Globus pallidus (tissue), 1 donor: ENCODE results near the gene PKD1.
"Not testable (repeated sequence)": the region's sequence is repeated elsewhere in the genome, so short reads cannot be mapped to it uniquely, and the experiment has no call there.

Experiments
- DNase-seq: peaks from one replicate; pipeline ENCODE4 v3.0.0-alpha.2; 2015; ENCODE audit warnings: low spot score

Gene PKD1

DNA sequence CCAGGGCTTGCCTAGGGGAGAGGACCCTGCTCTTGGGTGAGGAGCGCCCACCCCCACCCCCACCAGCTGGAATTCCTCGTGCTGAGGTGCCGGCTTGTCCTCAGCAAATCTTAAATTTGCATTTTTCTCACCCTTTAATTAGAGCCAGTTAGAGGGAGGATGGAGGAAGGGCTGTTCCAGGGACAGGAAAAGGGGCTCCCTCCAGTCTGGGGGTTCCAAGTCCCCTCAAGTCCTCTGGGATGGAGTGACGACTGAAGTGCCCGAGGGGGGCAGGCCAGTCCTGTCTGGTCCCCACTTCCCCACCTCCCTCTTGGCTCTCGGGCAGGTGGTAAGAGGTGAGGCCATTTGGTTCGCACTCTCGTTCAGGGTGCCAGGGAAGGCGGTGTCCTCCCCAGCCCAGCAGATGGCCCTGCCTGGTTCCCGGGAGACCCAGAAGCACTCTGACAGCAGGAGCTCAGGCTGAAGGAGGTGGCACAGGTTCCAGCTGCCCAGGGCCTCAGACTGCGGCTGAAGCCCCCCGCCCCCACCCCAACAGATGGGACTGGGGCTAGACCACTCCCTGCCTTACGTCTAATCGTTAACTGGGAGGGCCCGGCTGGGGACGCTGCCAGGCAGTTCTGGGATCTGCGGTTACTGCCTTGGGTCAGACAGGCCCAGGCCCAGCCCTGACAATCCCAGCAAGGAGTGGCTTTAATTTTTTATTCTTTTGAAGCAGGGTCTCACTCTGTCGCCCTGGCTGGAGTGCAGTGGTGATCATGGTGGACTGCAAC lies 14.9 kb upstream of the PKD1 start:
- no peak for DNase-seq

DNA sequence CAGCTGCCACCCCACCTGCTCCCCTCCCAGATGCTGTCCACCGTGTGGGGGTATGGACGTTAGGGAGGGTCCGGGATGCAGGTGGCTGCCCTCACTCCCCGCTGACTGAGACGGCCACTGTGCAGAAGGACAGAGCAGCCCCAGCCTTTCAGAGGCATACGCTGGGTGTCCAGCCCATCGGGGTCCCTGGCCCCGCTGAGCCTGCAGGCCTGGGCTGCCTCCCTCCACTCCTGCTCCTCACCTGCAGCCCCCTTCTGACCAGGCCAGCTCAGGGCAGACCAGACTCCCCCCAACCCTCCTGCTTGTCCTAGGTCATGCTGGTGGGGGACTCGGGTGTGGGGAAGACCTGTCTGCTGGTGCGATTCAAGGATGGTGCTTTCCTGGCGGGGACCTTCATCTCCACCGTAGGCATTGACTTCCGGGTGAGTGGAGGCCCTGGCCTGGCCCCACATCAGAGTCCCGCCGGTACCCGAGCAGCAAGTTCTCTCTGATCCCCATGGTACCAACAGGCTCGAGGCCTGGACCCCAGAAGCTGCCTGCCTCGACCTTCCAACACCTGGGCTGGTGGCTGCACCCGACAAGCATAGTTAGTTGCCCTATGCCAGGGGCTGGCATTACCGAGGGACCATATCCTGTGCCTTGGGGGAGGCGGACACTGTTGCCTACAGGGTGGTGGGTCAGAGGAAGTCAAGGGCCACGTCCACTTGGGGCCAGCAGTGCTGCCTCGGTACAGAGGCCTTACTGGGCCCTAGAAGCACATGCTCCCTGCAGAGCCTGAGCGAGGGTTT lies 14.1 kb upstream of the PKD1 start:
- DNase-seq: no peak

DNA sequence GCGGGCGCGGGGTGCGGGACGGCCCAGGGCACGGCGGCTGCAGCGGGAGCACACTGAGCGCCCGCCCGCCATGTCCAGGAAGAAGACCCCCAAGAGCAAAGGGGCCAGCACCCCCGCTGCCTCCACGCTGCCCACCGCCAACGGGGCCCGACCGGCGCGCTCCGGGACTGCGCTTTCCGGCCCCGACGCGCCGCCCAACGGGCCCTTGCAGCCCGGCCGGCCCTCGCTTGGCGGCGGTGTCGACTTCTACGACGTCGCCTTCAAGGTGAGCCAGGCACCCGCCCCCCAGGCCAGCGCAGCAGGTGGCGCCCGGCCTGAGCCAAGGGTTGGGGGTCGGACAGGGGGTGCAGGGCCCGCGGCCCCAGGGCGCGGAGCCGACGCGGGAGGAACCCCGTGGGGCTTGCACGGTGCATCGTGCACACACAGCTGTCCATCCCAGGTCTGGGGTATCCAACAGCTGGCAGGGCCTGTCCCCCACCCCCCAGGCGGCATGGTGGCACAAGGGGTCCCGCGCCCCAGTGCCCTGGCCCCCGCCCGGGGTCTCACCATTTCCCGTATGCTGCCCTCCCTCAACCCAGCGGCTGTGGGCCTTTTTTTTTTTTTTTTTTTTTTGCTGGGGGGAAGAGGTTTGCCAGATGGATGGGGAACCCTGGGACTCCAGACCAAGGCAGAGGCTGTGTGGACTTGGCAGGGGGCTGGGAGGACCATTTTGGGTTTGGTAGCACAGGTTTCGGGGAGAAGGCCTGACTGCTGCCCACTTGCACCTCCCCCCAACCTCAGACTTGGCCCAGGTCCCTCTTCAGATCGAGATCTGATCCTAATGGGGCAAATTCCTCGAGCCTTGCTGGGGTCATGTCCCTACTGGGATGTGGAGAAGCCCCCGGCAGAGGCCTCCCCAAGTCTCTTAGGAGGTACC lies 13.3 kb upstream of the PKD1 start:
- no peak for DNase-seq

DNA sequence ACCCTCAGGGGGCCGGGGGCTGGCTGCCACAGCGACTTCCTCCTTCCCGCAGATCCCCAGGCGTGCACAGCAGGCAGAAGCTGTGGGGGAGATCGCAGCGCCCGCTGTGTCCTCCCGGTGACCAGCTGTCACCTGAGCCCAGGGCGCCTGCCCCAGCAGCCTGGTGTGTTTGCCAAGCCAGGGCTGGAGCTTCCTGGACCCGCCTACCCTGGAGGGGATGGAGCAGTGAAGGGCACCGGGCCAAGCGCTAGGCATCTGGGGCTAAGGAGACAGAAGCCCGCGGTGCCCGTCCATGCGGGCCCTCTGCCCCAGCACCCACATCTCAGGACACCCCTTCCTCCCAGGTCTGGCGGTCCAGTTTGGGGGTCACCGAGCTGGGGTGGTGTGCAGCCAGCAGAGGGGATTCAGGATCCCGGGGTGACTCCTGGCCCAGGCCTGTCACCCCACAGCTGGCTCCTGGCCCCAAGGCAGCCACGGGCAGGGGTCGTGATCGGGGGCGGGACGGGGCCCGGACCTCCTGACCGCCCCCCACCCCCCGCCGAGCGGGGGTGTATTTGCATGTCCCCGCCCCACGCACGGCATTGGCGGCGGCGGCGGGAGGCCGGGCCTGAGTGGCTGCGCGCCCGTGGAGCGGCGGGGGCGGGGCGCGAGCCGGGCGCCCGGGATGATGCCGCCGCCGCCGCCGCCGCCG lies 12.4 kb upstream of the PKD1 start, which contains the start of gene RAB26:
Gene RAB26, plus strand, starts transcription at position 645 of the 691 bp plus-strand sequence. CDS start 159 bp downstream, outside the sequence.
- peak; percentile 70 for DNase-seq

DNA sequence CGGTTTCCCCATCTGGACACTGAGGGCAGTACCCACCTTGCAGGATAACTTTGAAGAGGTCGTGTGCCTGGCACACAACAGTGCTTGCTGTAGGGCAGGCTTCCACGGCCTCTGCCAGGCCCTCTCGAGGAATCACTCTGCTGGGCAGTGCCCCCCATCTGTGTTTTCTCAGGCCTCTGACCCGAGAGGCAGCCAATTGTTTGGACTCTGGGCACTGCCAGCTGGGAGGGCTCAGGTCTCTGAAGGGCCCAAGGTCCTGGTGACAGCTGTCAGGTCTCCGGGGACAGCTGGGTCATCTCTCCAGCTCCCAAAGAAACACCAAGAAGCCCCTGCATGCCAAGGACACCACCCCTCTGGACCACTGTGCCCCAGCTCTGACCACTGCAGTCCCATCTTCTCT lies 11.7 kb upstream of the PKD1 start:
- DNase-seq: no peak

DNA sequence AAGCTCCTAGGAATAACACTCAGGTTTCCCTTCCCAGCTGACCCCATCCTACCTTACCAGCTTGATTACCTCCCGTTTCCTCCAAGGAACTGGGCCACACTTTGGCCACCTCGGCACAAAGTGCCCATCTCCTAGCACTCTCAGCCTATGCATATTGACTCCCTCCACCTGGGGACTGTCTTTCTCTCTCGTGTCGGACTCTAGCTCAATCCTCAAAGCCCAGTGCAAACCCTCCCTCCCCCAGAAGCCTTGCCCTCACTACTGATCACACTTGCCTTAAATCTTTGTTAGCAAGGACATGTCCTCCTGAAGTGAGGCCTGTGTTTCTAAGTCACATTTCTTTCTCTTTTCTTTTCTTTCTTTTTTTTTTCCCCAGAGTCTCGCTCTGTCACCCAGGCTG lies 10.1 kb upstream of the PKD1 start:
- DNase-seq: no peak

DNA sequence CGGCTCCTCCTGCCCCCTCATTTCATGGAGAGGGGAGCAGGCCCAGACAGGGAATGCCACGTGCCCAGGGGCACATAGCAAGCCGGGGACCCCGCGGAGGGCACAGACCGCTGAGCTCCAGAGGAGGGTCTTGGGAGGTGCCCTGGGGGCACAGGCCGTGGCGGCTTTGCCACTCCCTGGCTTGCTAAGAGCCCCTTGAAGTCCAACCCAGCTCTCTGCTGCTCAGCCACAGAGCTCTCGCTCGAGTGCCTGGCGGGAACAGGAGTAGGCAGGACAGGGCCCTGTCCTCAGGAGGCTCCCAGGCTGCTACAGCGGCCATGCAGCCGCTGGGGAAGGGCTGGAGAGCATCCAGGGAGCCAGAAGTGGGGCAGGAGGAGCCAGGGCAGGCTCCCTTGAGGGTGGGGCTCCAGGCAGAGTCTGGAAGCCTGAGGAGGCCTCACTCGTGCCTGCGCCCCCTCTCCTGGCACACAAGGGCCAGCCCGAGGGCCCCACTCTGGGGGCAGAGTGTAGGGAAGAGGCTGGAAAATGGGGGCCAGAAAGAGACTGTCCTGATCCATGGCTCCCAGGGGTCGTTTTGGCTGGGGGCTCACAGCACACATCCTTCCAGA lies 8.3 kb upstream of the PKD1 start:
- no peak for DNase-seq

DNA sequence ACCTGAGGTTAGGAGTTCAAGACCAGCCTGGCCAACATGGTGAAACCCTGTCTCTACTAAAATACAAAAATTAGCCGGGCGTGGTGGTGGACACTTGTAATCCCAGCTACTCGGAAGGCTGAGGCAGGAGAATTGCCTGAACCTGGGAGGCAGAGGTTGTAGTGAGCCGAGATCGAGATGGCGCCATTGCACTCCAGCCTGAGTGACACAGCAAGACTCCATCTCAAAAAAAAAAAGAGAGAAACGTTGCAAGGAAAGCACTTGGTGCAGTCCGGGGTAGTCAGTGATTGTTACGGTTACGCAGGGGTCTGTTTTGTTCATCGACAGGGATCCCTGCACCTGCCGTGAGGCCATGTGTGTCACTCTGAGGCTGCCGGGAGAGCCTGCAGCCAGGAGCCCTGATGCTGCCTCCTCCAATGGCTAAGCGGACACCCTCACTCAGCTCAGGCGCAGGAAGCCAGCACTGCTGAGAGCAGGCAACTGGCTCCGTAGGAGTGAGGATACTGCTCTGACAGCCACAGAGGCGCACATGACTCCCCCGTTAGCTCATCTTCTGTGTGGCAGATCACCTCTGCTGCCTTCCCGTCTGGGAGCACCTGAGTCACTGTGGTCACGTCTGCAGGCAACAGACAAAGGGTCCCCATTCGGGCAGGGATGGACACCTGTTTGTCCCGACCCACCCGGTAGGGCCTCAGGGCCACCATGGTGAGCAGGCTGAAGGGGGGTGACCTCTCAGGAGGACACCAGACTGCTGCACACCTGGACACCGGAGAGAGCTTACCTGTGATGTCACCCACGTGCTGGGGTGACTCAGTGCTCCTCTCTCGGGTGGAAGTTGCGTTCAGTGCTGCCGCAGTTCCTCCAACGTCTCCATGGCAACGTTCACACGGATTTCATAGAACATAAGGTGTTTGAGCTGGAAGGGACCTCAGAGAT lies 7.5 kb upstream of the PKD1 start:
- no peak for DNase-seq

DNA sequence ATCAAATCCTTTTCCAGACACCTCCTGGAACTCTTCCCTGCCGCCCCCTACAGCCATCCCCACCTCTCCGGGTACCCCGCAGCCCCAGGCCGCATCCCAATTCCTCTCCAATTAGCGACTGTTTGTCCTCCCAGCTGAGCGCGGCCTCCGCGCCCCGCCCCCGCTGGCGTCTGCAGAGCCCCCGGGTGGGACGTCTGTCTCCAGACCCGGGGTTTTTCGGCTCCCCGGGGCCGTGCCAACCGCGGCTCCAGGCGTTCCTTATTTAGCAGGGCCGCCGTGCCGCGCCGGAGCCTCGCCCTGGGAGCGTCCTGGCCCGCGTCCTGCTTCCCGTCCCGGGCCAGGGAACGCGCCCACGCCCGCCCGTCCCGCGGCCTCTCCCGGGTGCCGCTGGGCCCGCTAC lies 627 bp downstream of the PKD1 start:
- not testable (repeated sequence) for DNase-seq

DNA sequence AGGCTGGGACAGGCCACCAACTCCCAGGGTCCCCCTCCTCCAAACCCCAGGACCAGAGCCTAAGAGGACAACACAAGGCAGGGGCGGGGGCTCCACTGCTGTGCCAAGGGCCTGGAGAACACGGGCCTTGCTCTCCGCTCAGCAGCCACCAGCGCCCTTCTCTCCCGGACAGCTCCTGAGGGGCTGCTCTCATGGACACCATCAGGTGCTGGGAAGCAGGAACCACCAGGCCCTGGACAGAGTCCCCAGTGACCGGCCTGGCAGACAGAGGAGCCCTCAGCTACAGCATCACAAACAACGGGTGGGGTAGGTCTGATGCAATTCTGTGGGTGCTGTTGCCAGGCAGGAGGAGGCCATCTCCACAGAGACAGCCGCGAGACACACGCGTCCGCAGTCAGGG lies 1.9 kb downstream of the PKD1 start:
- DNase-seq: not testable (repeated sequence)

DNA sequence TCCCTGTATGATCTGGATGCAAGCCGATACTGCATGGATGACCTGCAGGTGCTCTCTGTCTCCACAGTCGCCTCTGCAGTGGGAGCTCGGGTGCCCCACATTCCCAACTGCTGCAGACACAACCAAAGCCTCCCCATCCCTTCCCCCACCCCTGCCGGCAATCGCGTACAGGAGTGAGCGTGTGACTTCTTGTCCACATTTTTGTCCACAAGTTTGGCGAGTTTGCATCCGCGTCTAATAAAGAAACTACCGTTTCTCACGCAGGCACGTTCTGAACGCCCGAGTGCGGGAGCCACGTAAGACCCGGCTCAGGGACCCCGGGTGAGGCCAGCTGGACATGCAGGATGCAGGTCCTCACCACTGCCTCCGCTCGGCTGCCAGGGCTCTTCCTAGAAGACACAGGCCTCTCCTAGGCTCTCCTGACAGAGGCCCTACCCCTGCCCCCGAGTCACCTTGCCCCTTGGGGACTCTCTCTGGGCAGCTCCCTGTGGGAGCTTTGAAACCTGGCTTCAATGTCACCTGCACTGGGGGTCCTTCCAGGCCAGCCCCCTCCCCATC lies 5.7 kb downstream of the PKD1 start:
- DNase-seq: not testable (repeated sequence)

DNA sequence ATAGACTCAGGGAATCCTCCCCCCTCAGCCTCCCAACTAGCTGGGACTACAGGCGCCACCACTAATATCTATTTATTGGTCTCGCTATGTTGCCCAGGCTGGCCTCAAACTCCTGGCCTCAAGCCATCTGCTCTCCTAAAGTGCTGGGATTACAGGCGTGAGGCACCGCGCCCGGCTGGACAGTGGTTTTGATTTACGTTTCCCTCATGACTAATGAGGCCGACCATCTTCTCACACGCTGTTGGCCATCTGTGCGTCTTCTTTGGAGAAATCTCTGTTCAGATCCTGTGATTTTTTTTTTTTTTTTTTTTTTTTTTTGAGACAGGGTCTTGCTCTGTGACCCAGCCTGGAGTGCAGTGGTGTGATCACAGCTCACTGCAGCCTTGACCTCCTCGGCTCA lies 6.4 kb downstream of the PKD1 start:
- not testable (repeated sequence) for DNase-seq

DNA sequence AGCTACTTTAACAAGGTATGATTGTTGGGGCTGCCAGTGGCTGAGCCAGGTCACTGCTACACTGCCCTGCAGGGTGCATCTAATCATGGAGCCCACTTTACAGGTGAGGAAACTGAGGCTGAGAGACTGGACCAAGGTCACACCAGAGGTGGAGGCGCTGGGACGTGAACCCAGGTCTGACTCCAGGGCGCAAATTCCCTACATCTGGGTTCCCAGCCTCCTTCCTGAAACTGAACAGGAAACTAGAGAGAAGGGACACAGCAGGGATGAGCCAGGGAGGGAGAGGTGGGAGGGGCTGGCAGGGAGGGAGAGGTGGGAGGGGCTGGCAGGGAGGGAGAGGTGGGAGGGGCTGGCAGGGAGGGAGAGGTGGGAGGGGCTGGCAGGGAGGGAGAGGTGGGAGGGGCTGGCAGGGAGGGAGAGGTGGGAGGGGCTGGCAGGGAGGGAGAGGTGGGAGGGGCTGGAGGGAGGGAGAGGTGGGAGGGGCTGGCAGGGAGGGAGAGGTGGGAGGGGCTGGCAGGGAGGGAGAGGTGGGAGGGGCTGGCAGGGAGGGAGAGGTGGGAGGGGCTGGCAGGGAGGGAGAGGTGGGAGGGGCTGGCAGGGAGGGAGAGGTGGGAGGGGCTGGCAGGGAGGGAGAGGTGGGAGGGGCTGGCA lies 7.9 kb downstream of the PKD1 start:
- DNase-seq: not testable (repeated sequence)

DNA sequence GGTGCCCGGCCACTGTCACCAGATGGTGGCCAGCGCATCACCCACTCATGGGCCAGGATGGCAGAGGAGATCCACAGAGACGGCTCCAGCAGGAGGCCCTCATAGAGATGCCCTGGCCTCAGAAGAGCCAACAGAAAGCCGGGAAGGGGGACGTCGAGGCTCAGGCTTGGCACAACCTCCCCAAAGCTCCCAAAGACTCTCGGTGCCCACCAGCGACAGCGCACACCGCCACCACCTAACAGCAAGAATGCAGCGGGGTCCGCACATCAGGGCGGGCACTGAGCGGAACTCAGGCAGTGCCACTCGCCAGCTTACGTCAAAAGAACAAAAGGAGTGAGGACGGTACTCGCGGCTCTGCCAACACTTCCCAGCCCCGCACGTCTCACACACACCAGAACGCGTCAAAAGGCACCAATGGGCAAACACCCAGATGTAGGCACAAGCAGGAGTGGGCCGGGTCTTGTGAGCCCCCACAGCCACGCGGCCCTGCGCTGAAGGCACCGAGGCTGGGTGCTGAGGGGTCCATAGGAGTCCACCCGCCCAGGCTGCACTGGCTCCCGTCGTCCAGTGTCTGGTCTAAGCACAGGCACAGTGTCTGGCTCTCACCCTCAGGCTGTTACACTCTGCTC lies 8.7 kb downstream of the PKD1 start:
- peak; percentile 54 for DNase-seq

DNA sequence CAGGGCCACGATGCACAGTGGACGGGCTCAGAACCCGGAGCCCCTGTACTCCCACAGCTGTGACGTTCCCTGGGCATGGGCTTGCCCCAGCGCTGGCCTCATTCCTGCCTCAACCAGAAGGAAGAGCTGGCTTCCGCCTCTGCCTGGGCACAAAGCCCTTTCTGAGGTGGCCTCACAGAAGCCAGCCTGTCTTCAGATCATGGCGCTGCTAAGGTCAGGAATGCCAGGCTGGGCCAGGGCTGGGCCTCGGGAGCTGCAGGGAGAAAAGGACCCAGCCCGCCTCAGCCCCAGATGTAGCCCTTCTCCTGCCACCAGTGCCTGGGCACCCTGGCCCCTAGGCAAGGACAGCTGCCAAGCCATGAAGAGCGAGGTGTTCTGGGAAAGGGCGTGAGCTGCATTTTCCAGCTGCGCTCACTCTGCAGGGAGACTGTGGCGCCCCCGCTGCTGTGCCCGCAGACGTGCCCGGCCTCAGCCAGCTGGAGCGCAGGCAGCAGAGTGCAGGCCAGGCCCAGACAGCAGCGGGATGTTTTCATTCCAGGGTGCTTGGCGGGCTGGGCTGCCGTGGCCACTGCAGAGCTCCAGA lies 9.4 kb downstream of the PKD1 start:
- peak; percentile 83 for DNase-seq

DNA sequence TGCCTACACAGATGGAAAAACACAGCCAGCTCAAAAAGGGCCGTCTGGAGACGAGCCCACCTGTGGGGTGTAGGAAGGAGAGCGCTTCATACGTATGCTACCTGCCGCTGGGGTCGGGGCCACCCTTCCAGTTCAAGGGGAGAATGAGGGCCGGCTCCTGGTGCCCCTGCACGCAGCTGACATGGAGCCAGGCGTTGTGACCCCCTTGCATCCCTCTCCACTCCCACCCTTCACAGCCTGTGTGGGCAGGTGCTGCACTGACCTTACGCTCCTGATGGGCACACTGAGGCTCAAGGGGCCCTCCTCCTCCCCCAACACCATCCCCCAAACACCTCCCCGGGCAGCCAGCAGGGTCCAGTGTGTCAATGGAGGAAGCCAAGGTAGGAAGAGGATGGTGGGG lies 10.1 kb downstream of the PKD1 start:
- DNase-seq: not testable (repeated sequence)

DNA sequence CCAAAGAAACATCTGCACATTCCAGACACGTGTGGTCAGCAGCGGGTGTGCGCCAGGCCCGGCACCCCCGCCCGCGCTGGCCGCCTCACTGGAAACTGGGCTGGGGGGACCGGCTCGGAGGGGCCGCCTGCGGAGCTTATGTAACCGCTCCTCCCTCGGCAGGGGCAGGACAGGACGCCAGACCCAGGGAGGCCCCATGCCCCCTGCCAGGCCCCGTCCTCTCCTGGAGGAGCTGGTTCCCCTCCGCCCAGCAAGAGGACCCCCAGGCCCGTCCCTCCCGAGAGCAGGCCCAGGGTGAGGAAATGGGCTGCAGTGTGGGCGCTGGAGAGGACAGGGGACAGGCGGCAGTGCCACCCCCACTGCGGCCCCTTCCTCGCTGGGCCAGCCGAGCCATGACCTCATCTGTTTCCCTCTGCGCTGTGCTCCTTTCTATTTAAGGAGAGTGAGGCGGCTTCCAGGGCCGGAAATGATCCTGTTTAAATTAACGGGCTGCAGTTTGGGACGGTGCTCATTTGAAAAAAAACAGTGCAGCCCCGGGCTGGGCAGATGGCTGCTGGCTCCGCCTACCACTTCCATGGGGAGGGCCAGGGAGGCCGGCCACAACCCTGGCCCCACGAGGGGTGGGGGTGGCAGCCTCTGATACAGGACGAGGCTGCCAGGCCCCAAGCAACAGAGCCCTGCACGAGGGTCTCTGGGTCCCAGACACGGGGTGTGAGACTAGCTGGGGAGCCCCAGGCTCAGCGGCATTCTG lies 10.8 kb downstream of the PKD1 start:
- peak; percentile 36 for DNase-seq

DNA sequence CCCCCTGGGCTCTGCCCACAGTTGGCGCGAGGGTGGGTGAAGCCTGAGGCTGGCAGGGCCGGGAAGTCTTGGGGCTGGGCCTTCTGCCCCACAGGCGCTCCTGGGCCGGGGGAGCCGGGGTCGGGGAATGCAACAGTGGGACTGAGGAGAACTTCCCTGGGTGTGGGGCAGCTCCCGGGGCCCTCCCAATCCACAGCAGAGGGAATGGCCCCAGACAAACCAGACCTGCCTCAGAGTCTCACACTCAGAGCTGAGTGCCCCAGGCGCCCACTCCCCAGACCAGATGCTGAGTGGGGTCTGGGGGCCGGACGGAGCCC lies 11.4 kb downstream of the PKD1 start:
- DNase-seq: not testable (repeated sequence)
